HS-5 (cell line): ENCODE data around the gene RBX1.
A peak's percentile ranks its signal among the peaks of the same experiment; 100 is the strongest.
"Not testable (repeated sequence)": the region's sequence is repeated elsewhere in the genome, so short reads cannot be mapped to it uniquely, and the experiment has no call there.

Experiments
- DNase-seq: peaks from one replicate; pipeline ENCODE4 v3.0.0-alpha.2; 2012; ENCODE audit warnings: low read depth

Gene RBX1

GRCh38 chr22:40972587-40972986 lies 21.4 kb downstream of the RBX1 start:
- DNase-seq: no peak

- no peak for DNase-seq
Measured at GRCh38 chr22:40973144-40973543, 22.0 kb downstream of the RBX1 start.

GRCh38 chr22:40975366-40975765 lies 24.2 kb downstream of the RBX1 start:
- peak; percentile 2 for DNase-seq

GRCh38 chr22:40976866-40977700 lies 25.9 kb downstream of the RBX1 start:
- DNase-seq: no peak

GRCh38 chr22:40979198-40979597 lies 28.0 kb downstream of the RBX1 start:
- no peak for DNase-seq

GRCh38 chr22:40979871-40980270 lies 28.7 kb downstream of the RBX1 start:
- no peak for DNase-seq

GRCh38 chr22:40982482-40983385 lies 31.6 kb downstream of the RBX1 start:
- no peak for DNase-seq

- DNase-seq: no peak
Measured at GRCh38 chr22:40991298-40991697, 40.1 kb downstream of the RBX1 start.

GRCh38 chr22:40995821-40996220 lies 44.6 kb downstream of the RBX1 start:
- DNase-seq: no peak

- DNase-seq: no peak
Measured at GRCh38 chr22:40997520-40997919, 46.3 kb downstream of the RBX1 start.

- DNase-seq: no peak
Measured at GRCh38 chr22:41000040-41000565, 48.9 kb downstream of the RBX1 start.

- no peak for DNase-seq
Measured at GRCh38 chr22:41000941-41001721, 50.0 kb downstream of the RBX1 start.

GRCh38 chr22:41001722-41002122 lies 50.5 kb downstream of the RBX1 start:
- DNase-seq: no peak

- not testable (repeated sequence) for DNase-seq
Measured at GRCh38 chr22:41002386-41002785, 51.2 kb downstream of the RBX1 start.

GRCh38 chr22:41003066-41003465 lies 51.9 kb downstream of the RBX1 start:
- no peak for DNase-seq

GRCh38 chr22:41003976-41004375 lies 52.8 kb downstream of the RBX1 start:
- no peak for DNase-seq

GRCh38 chr22:41009222-41009948 lies 58.2 kb downstream of the RBX1 start:
- DNase-seq: no peak

GRCh38 chr22:41015003-41015402 lies 63.8 kb downstream of the RBX1 start:
- no peak for DNase-seq

GRCh38 chr22:41021061-41021612 lies 70.0 kb downstream of the RBX1 start:
- no peak for DNase-seq

- DNase-seq: no peak
Measured at GRCh38 chr22:41021613-41022454, 70.7 kb downstream of the RBX1 start.
